Esophagus squamous epithelium (tissue), 4 donors: ENCODE results near the gene SLC12A9.

Experiments used
- POLR2A ChIP-seq, 4 donors: fragments of 450-650 bp; IDR thresholded peaks; one replicate each; pipeline ENCODE4 v1.6.1; 2017; ENCODE audit warnings: antibody characterized with exemption in 4 of 4, mild to moderate bottlenecking in 4 of 4, moderate library complexity in 3 of 4
- TF ChIP-seq, protein P1 (sequence below), 6 experiments: fragments of 450-650 bp in 4 of 6; fragments of 200-600 bp in 2 of 6; sonication (generic) in 2 of 6; IDR thresholded peaks; one replicate each; pipeline ENCODE4 v1.5.1; 2016 to 2019; ENCODE audit warnings: antibody characterized with exemption in 6 of 6, mild to moderate bottlenecking in 4 of 6, moderate library complexity in 4 of 6

DNA sequence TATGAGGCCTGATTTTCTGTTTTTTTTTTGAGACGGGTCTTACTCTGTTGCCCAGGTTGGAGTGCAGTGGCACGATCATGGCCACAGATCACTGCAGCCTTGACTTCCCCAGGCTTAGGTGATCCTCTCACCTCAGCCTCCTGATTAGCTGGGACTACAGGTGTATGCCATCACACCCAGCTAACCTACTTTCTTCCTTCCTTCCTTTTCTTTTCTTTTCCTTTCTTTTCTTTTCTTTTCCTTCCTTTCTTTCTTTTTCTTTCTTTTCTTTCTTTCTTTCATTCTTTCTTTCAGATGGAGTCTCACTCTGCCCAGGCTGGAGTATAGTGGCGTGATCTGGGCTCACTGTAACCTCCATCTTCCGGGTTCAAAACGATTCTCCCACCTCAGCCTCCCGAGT lies 26.2 kb downstream of the SLC12A9 start:
- TF ChIP-seq, protein P1, sequence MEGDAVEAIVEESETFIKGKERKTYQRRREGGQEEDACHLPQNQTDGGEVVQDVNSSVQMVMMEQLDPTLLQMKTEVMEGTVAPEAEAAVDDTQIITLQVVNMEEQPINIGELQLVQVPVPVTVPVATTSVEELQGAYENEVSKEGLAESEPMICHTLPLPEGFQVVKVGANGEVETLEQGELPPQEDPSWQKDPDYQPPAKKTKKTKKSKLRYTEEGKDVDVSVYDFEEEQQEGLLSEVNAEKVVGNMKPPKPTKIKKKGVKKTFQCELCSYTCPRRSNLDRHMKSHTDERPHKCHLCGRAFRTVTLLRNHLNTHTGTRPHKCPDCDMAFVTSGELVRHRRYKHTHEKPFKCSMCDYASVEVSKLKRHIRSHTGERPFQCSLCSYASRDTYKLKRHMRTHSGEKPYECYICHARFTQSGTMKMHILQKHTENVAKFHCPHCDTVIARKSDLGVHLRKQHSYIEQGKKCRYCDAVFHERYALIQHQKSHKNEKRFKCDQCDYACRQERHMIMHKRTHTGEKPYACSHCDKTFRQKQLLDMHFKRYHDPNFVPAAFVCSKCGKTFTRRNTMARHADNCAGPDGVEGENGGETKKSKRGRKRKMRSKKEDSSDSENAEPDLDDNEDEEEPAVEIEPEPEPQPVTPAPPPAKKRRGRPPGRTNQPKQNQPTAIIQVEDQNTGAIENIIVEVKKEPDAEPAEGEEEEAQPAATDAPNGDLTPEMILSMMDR (IDR thresholded peaks at IDR 0.05): no peak
- TF ChIP-seq POLR2A (IDR thresholded peaks at IDR 0.05): no peak
